H9 (cell line): Measurements from ENCODE around the gene YAP1. TPM values are rescaled to one million over a fixed set of nuclear protein-coding genes. Genes with fewer than 3 reads are reported as not detected.

Experiments used
- DNase-seq: peaks from one replicate; pipeline ENCODE4 v3.0.0-alpha.2; 2017
- H2AFZ ChIP-seq: one replicate; pipeline ENCODE4 v1.6.1; 2013; ENCODE audit warnings: mild to moderate bottlenecking, low read length, control low read depth, moderate library complexity
- H2AK5ac ChIP-seq: 2 replicates; pipeline ENCODE4 v1.6.1; 2013; ENCODE audit warnings: low read length, control low read depth, mixed read lengths; ENCODE audit not compliant: insufficient read length
- H2BK120ac ChIP-seq: one replicate; pipeline ENCODE4 v1.6.1; 2013; ENCODE audit warnings: low read depth, mild to moderate bottlenecking, low read length, control low read depth, inconsistent platforms; ENCODE audit not compliant: poor library complexity, severe bottlenecking
- H2BK12ac ChIP-seq: 2 replicates; pipeline ENCODE4 v1.6.1; 2013; ENCODE audit warnings: low read length, control low read depth, mixed read lengths, low read depth; ENCODE audit not compliant: insufficient read length
- H2BK15ac ChIP-seq: 2 replicates; pipeline ENCODE4 v1.6.1; 2013; ENCODE audit warnings: low read depth, low read length, control low read depth
- H2BK20ac ChIP-seq: one replicate; pipeline ENCODE4 v1.6.1; 2013; ENCODE audit warnings: low read depth, mild to moderate bottlenecking, low read length, control low read depth, inconsistent platforms; ENCODE audit not compliant: poor library complexity, severe bottlenecking
- H2BK5ac ChIP-seq: 2 replicates; pipeline ENCODE4 v1.6.1; 2013; ENCODE audit warnings: low read length, control low read depth, mixed read lengths; ENCODE audit not compliant: insufficient read length
- H3K14ac ChIP-seq: 2 replicates; pipeline ENCODE4 v1.6.1; 2013; ENCODE audit warnings: low read length, control low read depth; ENCODE audit not compliant: insufficient read depth
- H3K18ac ChIP-seq: 2 replicates; pipeline ENCODE4 v1.6.1; 2013; ENCODE audit warnings: low read depth, mild to moderate bottlenecking, mixed read lengths, low read length, control low read depth; ENCODE audit not compliant: insufficient read length
- H3K23ac ChIP-seq: 2 replicates; pipeline ENCODE4 v1.6.1; 2013; ENCODE audit warnings: low read length, control low read depth, mixed read lengths, low read depth; ENCODE audit not compliant: insufficient read length
- H3K23me2 ChIP-seq: 2 replicates; pipeline ENCODE4 v1.6.1; 2013; ENCODE audit warnings: low read depth, mild to moderate bottlenecking, mixed read lengths, low read length, control low read depth; ENCODE audit not compliant: insufficient read length, poor library complexity, severe bottlenecking
- H3K27ac ChIP-seq: 2 replicates; pipeline ENCODE4 v1.5.1; 2013; ENCODE audit warnings: low read length, control low read depth, mixed read lengths, low read depth; ENCODE audit not compliant: insufficient read length
- H3K27me3 ChIP-seq: 2 replicates; pipeline ENCODE4 v1.6.1; 2013; ENCODE audit warnings: low read length, control low read depth, inconsistent platforms; ENCODE audit not compliant: insufficient read depth
- H3K4ac ChIP-seq: 2 replicates; pipeline ENCODE4 v1.6.1; 2013; ENCODE audit warnings: low read depth, mild to moderate bottlenecking, control low read depth, inconsistent platforms, low read length, moderate library complexity
- H3K4me1 ChIP-seq: 2 replicates; pipeline ENCODE4 v1.6.1; 2013; ENCODE audit warnings: low read length, control low read depth, inconsistent platforms; ENCODE audit not compliant: insufficient read depth
- H3K4me2 ChIP-seq: 2 replicates; pipeline ENCODE4 v1.6.1; 2013; ENCODE audit warnings: low read length, control low read depth, mixed read lengths; ENCODE audit not compliant: insufficient read length, insufficient read depth
- H3K56ac ChIP-seq: 2 replicates; pipeline ENCODE4 v1.6.1; 2013; ENCODE audit warnings: low read depth, mild to moderate bottlenecking, mixed read lengths, low read length, control low read depth; ENCODE audit not compliant: insufficient read length
- H3K79me1 ChIP-seq: 2 replicates; pipeline ENCODE4 v1.6.1; 2013; ENCODE audit warnings: low read depth, mild to moderate bottlenecking, moderate library complexity, low read length, control low read depth, inconsistent platforms; ENCODE audit not compliant: insufficient read depth, poor library complexity, severe bottlenecking
- H3K79me2 ChIP-seq: 2 replicates; pipeline ENCODE4 v1.6.1; 2013; ENCODE audit warnings: low read length, control low read depth, inconsistent platforms; ENCODE audit not compliant: insufficient read depth
- H3K9ac ChIP-seq: 2 replicates; pipeline ENCODE4 v1.6.1; 2013; ENCODE audit warnings: low read length, control low read depth, mixed read lengths; ENCODE audit not compliant: insufficient read length; ENCODE audit errors: extremely low read depth
- H3K9me3 ChIP-seq: one replicate; pipeline ENCODE4 v1.6.1; 2013; ENCODE audit warnings: low read depth, low read length, inconsistent platforms; ENCODE audit not compliant: control insufficient read depth
- H3T11ph ChIP-seq: one replicate; pipeline ENCODE4 v1.6.1; 2013; ENCODE audit warnings: mild to moderate bottlenecking, low read length, control low read depth, inconsistent platforms
- H4K20me1 ChIP-seq: one replicate; pipeline ENCODE4 v1.6.1; 2013; ENCODE audit not compliant: control insufficient read depth, insufficient read length, insufficient read depth
- H4K5ac ChIP-seq: 2 replicates; pipeline ENCODE4 v1.6.1; 2013; ENCODE audit warnings: low read depth, mild to moderate bottlenecking, mixed read lengths, low read length, control low read depth; ENCODE audit not compliant: insufficient read length
- H4K8ac ChIP-seq: replicated peaks from 2 replicates; pipeline ENCODE4 v1.6.1; 2013; ENCODE audit warnings: low read length, control low read depth, mixed read lengths, low read depth; ENCODE audit not compliant: insufficient read length
- H4K91ac ChIP-seq: 2 replicates; pipeline ENCODE4 v1.6.1; 2013; ENCODE audit warnings: low read depth, mild to moderate bottlenecking, moderate library complexity, mixed read lengths, low read length, control low read depth; ENCODE audit not compliant: insufficient read length
- H3K27ac Mint-ChIP-seq, 3 experiments: 2 replicates in 2 of 3; 3 replicates in 1 of 3; pipeline ENCODE4 v1.8.0; 2020 to 2021; ENCODE audit warnings: mixed read lengths in 3 of 3, mild to moderate bottlenecking in 1 of 3, moderate library complexity in 1 of 3
- H3K27me3 Mint-ChIP-seq: 2 replicates; pipeline ENCODE4 v1.8.0; 2021; ENCODE audit warnings: low read depth, mild to moderate bottlenecking, moderate library complexity, mixed read lengths
- H3K36me3 Mint-ChIP-seq, 3 experiments: 2 replicates in 2 of 3; 3 replicates in 1 of 3; pipeline ENCODE4 v1.8.0; 2020 to 2021; ENCODE audit warnings: low read depth in 3 of 3, mixed read lengths in 3 of 3; ENCODE audit not compliant: insufficient read depth in 1 of 3
- H3K4me1 Mint-ChIP-seq, 2 experiments: 2 replicates each; pipeline ENCODE4 v1.8.0; 2020; ENCODE audit warnings: mixed read lengths in 2 of 2
- H3K4me3 Mint-ChIP-seq, 2 experiments: 2 replicates in 1 of 2; 3 replicates in 1 of 2; pipeline ENCODE4 v1.8.0; 2020 to 2021; ENCODE audit warnings: mild to moderate bottlenecking in 2 of 2, mixed read lengths in 2 of 2, moderate library complexity in 1 of 2
- H3K9me3 Mint-ChIP-seq, 2 experiments: 2 replicates in 1 of 2; 3 replicates in 1 of 2; pipeline ENCODE4 v1.8.0; 2020; ENCODE audit warnings: mild to moderate bottlenecking in 2 of 2, mixed read lengths in 2 of 2, moderate library complexity in 1 of 2
- CTCF ChIP-seq: fragments of 200-600 bp; sonication (generic); conservative IDR thresholded peaks from 3 replicates; pipeline ENCODE4 v1.8.0; 2021; ENCODE audit warnings: antibody characterized with exemption, mild to moderate bottlenecking
- WGBS: extraction: QIAGEN DNeasy Blood & Tissue Kit; methylation state at CpG from one replicate; pipeline ENCODE4 v1.1.7; 2013; ENCODE audit warnings: missing lambda C conversion rate, low lambda C conversion rate, mixed read lengths; ENCODE audit not compliant: insufficient read length; ENCODE audit errors: extremely low coverage; 5-methylcytosine and 5-hydroxymethylcytosine counted together
- total RNA-seq: library from RNA; stranded (reverse); gene quantifications from 2 replicates; pipeline ENCODE4 v1.2.1, GENCODE V29; 2021

The YAP1 gene
- total RNA-seq, 1 experiment from 2014 or later, result 124 TPM

DNA sequence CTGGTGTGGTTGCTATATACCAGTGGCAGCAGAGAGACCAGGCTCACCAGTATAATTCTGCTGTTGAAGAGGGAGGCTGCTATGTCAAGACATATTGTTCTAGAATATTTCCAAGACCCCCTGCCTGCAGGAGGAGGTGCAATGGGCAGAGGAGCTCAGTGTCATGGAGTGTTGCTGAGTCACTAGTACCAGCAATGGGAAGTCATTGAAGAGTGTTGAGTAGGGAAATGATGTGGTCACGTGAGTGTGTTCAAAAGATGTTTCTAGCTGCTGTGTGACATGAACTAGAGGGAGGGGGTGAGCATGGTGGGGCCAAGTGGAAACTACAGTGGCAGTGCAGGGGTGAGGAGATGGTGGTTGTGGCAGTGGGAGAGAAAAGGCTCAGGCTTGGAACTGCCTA lies 130.8 kb downstream of the YAP1 start:
- no peak overlapping the region for H3K4me3 Mint-ChIP-seq

More for the DNA sequence above, 130.8 kb downstream of the YAP1 start:
- Mint-ChIP-seq H3K27me3 (no peaks in the 10 kb centered on the region; the same call in 1 of the 2 replicates), H3K4me1 (peaks cover 8 to 17% of the 10 kb centered on the region in 2 experiments), H3K36me3 (no peaks in the 10 kb centered on the region; a peak in 1 of 7 replicates), H3K27ac (peak overlapping the region; percentile 1 to 78 (median 36); a peak in 2 of 7 replicates), H3K9me3 (no peaks in the 10 kb centered on the region)
- Histone ChIP-seq H2BK5ac (no peak overlapping the region), H3K4ac (no peak overlapping the region), H2BK15ac (no peak overlapping the region), H3K23ac (no peak overlapping the region), H3K27ac (no peak overlapping the region), H3K9ac (no peak overlapping the region), H4K20me1 (no peaks in the 10 kb centered on the region), H3K18ac (no peak overlapping the region), H2AFZ (no peak overlapping the region), H2BK20ac (no peak overlapping the region), H3K56ac (no peak overlapping the region), H3K9me3 (no peaks in the 10 kb centered on the region), H3K4me1 (0 out of 2 replicates have a peak, but pooled peaks cover 3% of the 10 kb centered on the region), H2BK120ac (no peak overlapping the region), H4K91ac (no peak overlapping the region), H3K79me2 (no peaks in the 10 kb centered on the region), H3K79me1 (no peaks in the 10 kb centered on the region), H3K23me2 (no peaks in the 10 kb centered on the region), H3K4me2 (no peak overlapping the region), H4K5ac (no peak overlapping the region), H3K14ac (no peak overlapping the region), H4K8ac (peak overlapping the region; percentile 19), H2AK5ac (no peak overlapping the region), H3T11ph (no peak overlapping the region), H2BK12ac (no peak overlapping the region), H3K27me3 (no peaks in the 10 kb centered on the region)
- no peak for TF ChIP-seq CTCF
- DNase-seq, result no peak
- no CpG with 5 or more reads among the region's 1 CpG for WGBS
